Measurements from ENCODE around the gene MUS81. TPM values are rescaled to one million over a fixed set of nuclear protein-coding genes. Genes with fewer than 3 reads are reported as not detected.

MUS81 gene
- total RNA-seq, 1 experiment from 2014 or later: 45.9 TPM

- ATAC-seq: no peak
- CTCF ChIA-PET: interaction anchor here (2.8 to 4.8 kb wide), 2 partner anchors 7 to 13 kb away, joined by 31 to 47 read pairs; partner anchors contain the start of genes CCDC85B and FIBP
- POLR2A ChIA-PET: no interaction called here
- no peak overlapping the region for H3K4me3 Mint-ChIP-seq
- no peak for DNase-seq (ENCODE audit: low spot score)
- no peaks in the 10 kb centered on the region for H3K9me3 Mint-ChIP-seq
- H3K27ac Mint-ChIP-seq: no peak overlapping the region
- TF ChIP-seq ZSCAN18 (CRISPR knock-in tag; IDR thresholded peaks at IDR 0.05) (no peak), NFE2L1 (CRISPR knock-in tag; IDR thresholded peaks at IDR 0.05) (no peak), JAZF1 (CRISPR knock-in tag; IDR thresholded peaks at IDR 0.05) (no peak), NR1H2 (CRISPR knock-in tag; IDR thresholded peaks at IDR 0.05) (no peak), ZNF219 (CRISPR knock-in tag; IDR thresholded peaks at IDR 0.05; ENCODE audit: borderline replicate concordance) (no peak), ZNF671 (CRISPR knock-in tag; IDR thresholded peaks at IDR 0.05) (no peak), FOXP1 (CRISPR knock-in tag; IDR thresholded peaks at IDR 0.05; ENCODE audit: borderline replicate concordance) (no peak), ZNF232 (CRISPR knock-in tag; IDR thresholded peaks at IDR 0.05) (no peak), USF1 (CRISPR knock-in tag; IDR thresholded peaks at IDR 0.05) (no peak), ZNF263 (CRISPR knock-in tag; IDR thresholded peaks at IDR 0.05; ENCODE audit: low read depth) (no peak), ZBTB43 (CRISPR knock-in tag; IDR thresholded peaks at IDR 0.05) (no peak)
- peaks cover 2% of the 10 kb centered on the region for H3K36me3 Mint-ChIP-seq
- peaks cover 48% of the 10 kb centered on the region for H3K27me3 Mint-ChIP-seq (ENCODE audit: low read depth)
- H3K4me1 Mint-ChIP-seq: peaks cover 23% of the 10 kb centered on the region
Observed at GRCh38 chr11:65897020-65897471, 36.8 kb downstream of the MUS81 start.

- Mint-ChIP-seq H3K4me3 (peak overlapping the region; percentile 71), H3K4me1 (peaks cover 8% of the 10 kb centered on the region), H3K27ac (no peak overlapping the region), H3K36me3 (no peaks in the 10 kb centered on the region; the same call in 1 of the 2 replicates), H3K9me3 (no peaks in the 10 kb centered on the region), H3K27me3 (ENCODE audit: low read depth) (peaks cover 65% of the 10 kb centered on the region)
- DNase-seq (ENCODE audit: low spot score) (no peak), ATAC-seq (no peak)
- CTCF ChIA-PET: interaction anchor here (0.6 to 2.8 kb wide), 9 partner anchors 9 to 762 kb away, joined by 3 to 47 read pairs (median 4); partner anchors contain the start of genes CCDC85B, FIBP and MUS81
- POLR2A ChIA-PET: interaction anchor here (0.7 to 1.3 kb wide), 3 partner anchors 8 to 48 kb away, joined by 3 to 7 read pairs (median 3); partner anchors contain the start of gene CCDC85B
- TF ChIP-seq MLX (CRISPR knock-in tag; IDR thresholded peaks at IDR 0.05) (no peak), TCF7 (CRISPR knock-in tag; IDR thresholded peaks at IDR 0.05; ENCODE audit: low read depth) (no peak), NR3C1 (CRISPR knock-in tag; conservative IDR thresholded peaks at IDR 0.05; ENCODE audit: low read depth) (no peak), E2F4 (CRISPR knock-in tag; IDR thresholded peaks at IDR 0.05; ENCODE audit: borderline replicate concordance, low read depth) (no peak)
Observed at GRCh38 chr11:65898656-65899355, 38.6 kb downstream of the MUS81 start.

All from WTC11 (cell line).